ENCODE measurements around the gene ACADS.

GRCh38 chr12:120680165-120680738, 45.4 kb upstream of the ACADS start:
- TF ChIP-seq, protein P1, sequence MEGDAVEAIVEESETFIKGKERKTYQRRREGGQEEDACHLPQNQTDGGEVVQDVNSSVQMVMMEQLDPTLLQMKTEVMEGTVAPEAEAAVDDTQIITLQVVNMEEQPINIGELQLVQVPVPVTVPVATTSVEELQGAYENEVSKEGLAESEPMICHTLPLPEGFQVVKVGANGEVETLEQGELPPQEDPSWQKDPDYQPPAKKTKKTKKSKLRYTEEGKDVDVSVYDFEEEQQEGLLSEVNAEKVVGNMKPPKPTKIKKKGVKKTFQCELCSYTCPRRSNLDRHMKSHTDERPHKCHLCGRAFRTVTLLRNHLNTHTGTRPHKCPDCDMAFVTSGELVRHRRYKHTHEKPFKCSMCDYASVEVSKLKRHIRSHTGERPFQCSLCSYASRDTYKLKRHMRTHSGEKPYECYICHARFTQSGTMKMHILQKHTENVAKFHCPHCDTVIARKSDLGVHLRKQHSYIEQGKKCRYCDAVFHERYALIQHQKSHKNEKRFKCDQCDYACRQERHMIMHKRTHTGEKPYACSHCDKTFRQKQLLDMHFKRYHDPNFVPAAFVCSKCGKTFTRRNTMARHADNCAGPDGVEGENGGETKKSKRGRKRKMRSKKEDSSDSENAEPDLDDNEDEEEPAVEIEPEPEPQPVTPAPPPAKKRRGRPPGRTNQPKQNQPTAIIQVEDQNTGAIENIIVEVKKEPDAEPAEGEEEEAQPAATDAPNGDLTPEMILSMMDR (optimal IDR thresholded peaks at IDR 0.05 in 1 of 3, IDR thresholded peaks at IDR 0.05 in 1 of 3, conservative IDR thresholded peaks at IDR 0.05 in 1 of 3; ENCODE audit: extremely low read depth in 1 of 3, insufficient read depth in 2 of 3, low read length in 3 of 3): no peak
- no peak for TF ChIP-seq EZH2 (IDR thresholded peaks at IDR 0.05; ENCODE audit: low read length)

Measured in keratinocyte (primary cell).